A673 (cell line): ENCODE results near the gene ESR2. TPM values are rescaled to one million over a fixed set of nuclear protein-coding genes. Genes with fewer than 3 reads are reported as not detected.

Experiments
- BruUV-seq: library from RNA; stranded (reverse); fragments of 400-500 nt; replicated peaks from 2 replicates; lab custom pipeline; 2021; lab: Mats Ljungman, UMichigan
- CTCF ChIA-PET: fragments of 300-600 bp; sonication (Branson Sonifier 250); formaldehyde crosslinking; loops from one replicate; lab custom pipeline; 2022; ENCODE audit warnings: antibody characterized with exemption; lab: Charles Lee
- POLR2A ChIA-PET: fragments of 300-600 bp; sonication (Branson Sonifier 250); formaldehyde crosslinking; loops from one replicate; lab custom pipeline; 2022; ENCODE audit warnings: antibody characterized with exemption; ENCODE audit not compliant: low non-redundant PET; lab: Charles Lee
- DNase-seq: peaks from one replicate; pipeline ENCODE4 v3.0.0-alpha.2; 2015; ENCODE audit warnings: low spot score
- H3K27ac ChIP-seq: fragments of 200-600 bp; sonication (generic); 2 replicates; pipeline ENCODE4 v1.5.1; 2016; ENCODE audit warnings: mixed run types, low read depth, mild to moderate bottlenecking, mixed read lengths, antibody characterized with exemption, low read length; ENCODE audit not compliant: poor library complexity, severe bottlenecking
- H3K27me3 ChIP-seq: fragments of 200-600 bp; sonication (generic); replicated peaks from 2 replicates; pipeline ENCODE4 v1.6.1; 2017; ENCODE audit warnings: mixed run types, low read depth, mild to moderate bottlenecking, mixed read lengths, antibody characterized with exemption, low read length; ENCODE audit not compliant: insufficient read depth, poor library complexity
- H3K36me3 ChIP-seq: fragments of 200-600 bp; sonication (generic); 2 replicates; pipeline ENCODE4 v1.6.1; 2016; ENCODE audit warnings: mixed run types, mild to moderate bottlenecking, mixed read lengths, antibody characterized with exemption, low read length; ENCODE audit not compliant: insufficient read depth, poor library complexity, severe bottlenecking
- H3K4me1 ChIP-seq: fragments of 200-600 bp; sonication (generic); 2 replicates; pipeline ENCODE4 v1.6.1; 2017; ENCODE audit warnings: mixed run types, mild to moderate bottlenecking, mixed read lengths, antibody characterized with exemption, low read length; ENCODE audit not compliant: insufficient read depth, poor library complexity, severe bottlenecking
- H3K4me3 ChIP-seq: fragments of 200-600 bp; sonication (generic); 2 replicates; pipeline ENCODE4 v1.5.1; 2016; ENCODE audit warnings: low read depth, mixed run types, mild to moderate bottlenecking, mixed read lengths, low read length; ENCODE audit not compliant: poor library complexity, severe bottlenecking
- H3K9me3 ChIP-seq: fragments of 200-600 bp; sonication (generic); 2 replicates; pipeline ENCODE4 v1.6.1; 2016; ENCODE audit warnings: mixed run types, low read depth, mild to moderate bottlenecking, mixed read lengths, antibody characterized with exemption, low read length; ENCODE audit not compliant: poor library complexity, severe bottlenecking
- CTCF ChIP-seq: fragments of 300-800, 200-600 bp; sonication (generic); conservative IDR thresholded peaks from 2 replicates; pipeline ENCODE4 v1.5.1; 2017; ENCODE audit warnings: low read depth, mild to moderate bottlenecking, antibody characterized with exemption, low read length, moderate library complexity, mixed read lengths
- EZH2 ChIP-seq: fragments of 200-600 bp; sonication (generic); IDR thresholded peaks from 2 replicates; pipeline ENCODE4 v1.6.1; 2017; ENCODE audit warnings: borderline replicate concordance, low read depth, mild to moderate bottlenecking, mixed read lengths, antibody characterized with exemption, low read length; ENCODE audit not compliant: poor library complexity, severe bottlenecking
- intact Hi-C: fragments of 100-400 bp; cut with micrococcal nuclease; formaldehyde crosslinking; loops from one replicate; pipeline ENCODE4 v1.10.0; 2022; ENCODE audit not compliant: unreplicated experiment
- total RNA-seq: library from RNA; stranded (reverse); gene quantifications from 2 replicates; pipeline ENCODE4 v1.2.3, GENCODE V29; 2021

Gene ESR2
- total RNA-seq, 1 experiment from 2014 or later = 0.71 TPM

DNA sequence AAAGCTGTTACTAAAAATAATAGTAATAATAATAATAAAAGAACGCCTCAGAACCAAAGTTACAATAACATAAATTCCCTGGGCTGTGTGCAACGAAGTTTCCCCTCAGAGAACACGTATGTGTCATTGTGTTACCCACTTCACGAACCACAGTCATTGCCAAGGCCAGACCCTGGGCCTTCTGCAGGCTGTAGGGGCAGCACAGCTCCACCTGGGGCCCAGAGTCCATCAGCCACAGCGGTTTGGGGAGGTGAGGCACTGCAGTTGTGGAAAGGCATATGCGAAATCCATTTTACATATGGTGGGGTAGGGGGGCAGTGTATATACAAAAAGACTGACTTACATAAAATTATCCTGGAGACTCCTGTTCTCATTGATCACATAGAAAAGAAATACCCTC, 56.1 kb downstream of the ESR2 start:
- CTCF ChIA-PET = no interaction called here

DNA sequence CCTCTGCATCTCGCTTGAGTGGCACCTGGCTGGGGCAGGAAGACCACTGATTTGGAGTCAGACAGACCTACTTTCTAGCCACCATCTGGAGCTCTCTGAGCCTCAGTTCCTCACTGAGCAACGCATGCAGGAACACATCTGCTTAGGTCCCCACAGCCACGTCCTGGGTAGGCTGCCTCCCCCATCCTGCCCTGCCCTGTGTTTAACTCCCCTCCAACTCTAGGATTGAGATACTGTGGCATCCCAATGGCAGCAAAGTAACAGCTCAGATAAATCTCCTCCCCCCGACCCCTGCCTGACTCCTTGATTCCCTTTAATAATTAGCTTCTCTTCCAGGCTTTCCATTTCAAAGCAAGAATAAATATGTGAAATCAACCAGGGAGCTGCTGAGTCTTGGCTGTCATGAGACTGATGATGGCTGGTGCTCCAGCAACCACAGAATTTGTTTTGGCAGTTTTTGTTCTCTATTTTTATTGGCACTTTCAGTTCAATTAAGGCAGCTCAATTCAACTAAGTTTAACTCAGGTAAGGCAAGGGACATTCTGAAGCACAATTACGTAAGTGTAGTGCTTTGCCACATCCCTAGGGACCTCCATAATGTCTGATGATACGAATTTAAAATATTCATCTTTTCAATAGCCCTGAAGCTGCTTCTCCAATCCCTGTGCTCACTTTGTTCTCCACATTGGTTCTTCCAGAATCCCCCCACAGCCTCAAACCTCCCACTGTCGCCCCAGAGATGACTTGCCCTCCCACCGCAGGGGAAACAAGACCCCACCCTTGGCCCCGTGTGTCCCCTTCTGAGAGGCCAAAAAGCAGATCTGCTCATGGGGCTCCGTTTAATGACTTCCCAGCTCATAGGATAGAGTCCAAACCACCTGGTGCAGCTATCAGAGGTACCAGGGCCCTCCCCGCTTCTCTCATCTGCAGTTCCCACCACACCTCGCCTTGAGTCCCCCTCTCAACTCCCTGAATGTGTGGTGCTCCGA, 58.2 kb downstream of the ESR2 start:
- no peaks in the 10 kb centered on the region for H3K27me3 ChIP-seq
- TF ChIP-seq EZH2 (no peak), CTCF (no peak)
- BruUV-seq = no TSS peak
- CTCF ChIA-PET = no interaction called here
- H3K36me3 ChIP-seq = no peaks in the 10 kb centered on the region
- no peak overlapping the region for H3K27ac ChIP-seq
- POLR2A ChIA-PET = no interaction called here
- no peaks in the 10 kb centered on the region for H3K4me1 ChIP-seq
- H3K4me3 ChIP-seq = no peak overlapping the region
- no peaks in the 10 kb centered on the region for H3K9me3 ChIP-seq
- intact Hi-C loops = no loop called here
- no peak for DNase-seq

More for the DNA sequence above, 56.1 kb downstream of the ESR2 start:
- no peak overlapping the region for H3K4me3 ChIP-seq
- BruUV-seq = no TSS peak
- H3K9me3 ChIP-seq = no peaks in the 10 kb centered on the region
- TF ChIP-seq CTCF (no peak), EZH2 (no peak)
- no peaks in the 10 kb centered on the region for H3K36me3 ChIP-seq
- DNase-seq = no peak
- no peak overlapping the region for H3K27ac ChIP-seq
- H3K4me1 ChIP-seq = no peaks in the 10 kb centered on the region
- POLR2A ChIA-PET = no interaction called here
- intact Hi-C loops = no loop called here
- H3K27me3 ChIP-seq = no peaks in the 10 kb centered on the region

GRCh38 chr14:64234877-64235651, 59.1 kb downstream of the ESR2 start:
- Histone ChIP-seq H3K36me3 (no peaks in the 10 kb centered on the region), H3K27ac (no peak overlapping the region), H3K27me3 (no peaks in the 10 kb centered on the region), H3K4me1 (no peaks in the 10 kb centered on the region), H3K4me3 (no peak overlapping the region), H3K9me3 (no peaks in the 10 kb centered on the region)
- no peak for TF ChIP-seq EZH2
- no peak for TF ChIP-seq CTCF
- ChIA-PET CTCF (no interaction called here), POLR2A (no interaction called here)
- no TSS peak for BruUV-seq
- no peak for DNase-seq
- intact Hi-C loops = no loop called here
